NCI-H345 (cell line): ENCODE measurements around the gene CLIC5.

Source experiments
- DNase-seq: peaks from one replicate; lab custom pipeline; 2025; lab: John Stamatoyannopoulos, UW

Gene CLIC5

GRCh38 chr6:45997875-45998506, 17.7 kb downstream of the CLIC5 start:
- DNase-seq = no peak

- no peak for DNase-seq
These were observed 24.5 kb downstream of the CLIC5 start for GRCh38 chr6:45991189-45991588.

GRCh38 chr6:45990162-45990561, 25.5 kb downstream of the CLIC5 start:
- DNase-seq = no peak

GRCh38 chr6:45988635-45989034, 27.0 kb downstream of the CLIC5 start:
- no peak for DNase-seq

GRCh38 chr6:45987856-45988255, 27.8 kb downstream of the CLIC5 start:
- no peak for DNase-seq

- no peak for DNase-seq
These were observed 28.9 kb downstream of the CLIC5 start for GRCh38 chr6:45986746-45987274.

GRCh38 chr6:45984788-45985425, 30.8 kb downstream of the CLIC5 start:
- no peak for DNase-seq

GRCh38 chr6:45984347-45984746, 31.3 kb downstream of the CLIC5 start:
- no peak for DNase-seq

GRCh38 chr6:45983062-45983461, 32.6 kb downstream of the CLIC5 start:
- no peak for DNase-seq

GRCh38 chr6:45982280-45983036, 33.2 kb downstream of the CLIC5 start:
- DNase-seq = no peak

- DNase-seq = no peak
These were observed 34.6 kb downstream of the CLIC5 start for GRCh38 chr6:45981046-45981445.

GRCh38 chr6:45979311-45979710, 36.3 kb downstream of the CLIC5 start:
- DNase-seq = no peak

- no peak for DNase-seq
These were observed 41.1 kb downstream of the CLIC5 start for GRCh38 chr6:45974596-45974995.

- DNase-seq = no peak
These were observed 42.7 kb downstream of the CLIC5 start for GRCh38 chr6:45972795-45973503.

- DNase-seq = no peak
These were observed 44.4 kb downstream of the CLIC5 start for GRCh38 chr6:45971287-45971686.

- DNase-seq = no peak
These were observed 45.3 kb downstream of the CLIC5 start for GRCh38 chr6:45970326-45970725.

- no peak for DNase-seq
These were observed 45.8 kb downstream of the CLIC5 start for GRCh38 chr6:45969883-45970282.

- DNase-seq = peak; percentile 15
These were observed 46.6 kb downstream of the CLIC5 start for GRCh38 chr6:45969026-45969425.

GRCh38 chr6:45967363-45967762, 48.3 kb downstream of the CLIC5 start:
- no peak for DNase-seq

- DNase-seq = no peak
These were observed 48.9 kb downstream of the CLIC5 start for GRCh38 chr6:45966797-45967196.

- DNase-seq = no peak
These were observed 49.3 kb downstream of the CLIC5 start for GRCh38 chr6:45966340-45966739.

GRCh38 chr6:45965792-45966191, 49.9 kb downstream of the CLIC5 start:
- no peak for DNase-seq
